GM23338 (cell line): ENCODE measurements around the gene GPSM1. TPM values are rescaled to one million over a fixed set of nuclear protein-coding genes. Genes with fewer than 3 reads are reported as not detected.

Source experiments
- ATAC-seq: fragments of 200-7000 bp; cut with Tn5 transposase; 3 replicates; pipeline ENCODE4 v1.9.1; 2020
- DNase-seq: peaks from one replicate; pipeline ENCODE4 v3.0.0-alpha.2; 2015; ENCODE audit warnings: low spot score
- H2AFZ ChIP-seq: fragments of 200-600 bp; sonication (generic); 2 replicates; pipeline ENCODE4 v1.8.0; 2016; ENCODE audit warnings: antibody characterized with exemption, mild to moderate bottlenecking, moderate library complexity
- H3F3A ChIP-seq: fragments of 200-600 bp; sonication (generic); replicated peaks from 2 replicates; pipeline ENCODE4 v1.8.0; 2017; ENCODE audit warnings: antibody characterized with exemption, mixed run types, low read depth
- H3K27ac ChIP-seq: fragments of 200-600 bp; sonication (generic); 2 replicates; pipeline ENCODE4 v1.6.1; 2016; ENCODE audit warnings: low read depth
- H3K27me3 ChIP-seq: fragments of 200-600 bp; sonication (generic); 2 replicates; pipeline ENCODE4 v1.8.0; 2016; ENCODE audit warnings: mild to moderate bottlenecking, mixed run types, moderate library complexity; ENCODE audit not compliant: insufficient read depth
- H3K36me3 ChIP-seq: fragments of 200-600 bp; sonication (generic); 2 replicates; pipeline ENCODE4 v1.8.0; 2016; ENCODE audit warnings: mild to moderate bottlenecking; ENCODE audit not compliant: insufficient read depth
- H3K4me1 ChIP-seq: fragments of 200-600 bp; sonication (generic); 2 replicates; pipeline ENCODE4 v1.8.0; 2016; ENCODE audit warnings: mild to moderate bottlenecking, moderate library complexity; ENCODE audit not compliant: insufficient read depth
- H3K4me2 ChIP-seq: fragments of 200-600 bp; sonication (generic); 2 replicates; pipeline ENCODE4 v1.7.1; 2017; ENCODE audit warnings: mixed run types
- H3K4me3 ChIP-seq: fragments of 200-600 bp; sonication (generic); 2 replicates; pipeline ENCODE4 v1.6.1; 2016; ENCODE audit warnings: mixed run types
- H3K79me2 ChIP-seq: fragments of 200-600 bp; sonication (generic); replicated peaks from 2 replicates; pipeline ENCODE4 v1.8.0; 2017; ENCODE audit warnings: mild to moderate bottlenecking; ENCODE audit not compliant: insufficient read depth
- H3K9me2 ChIP-seq: fragments of 200-600 bp; sonication (generic); 2 replicates; pipeline ENCODE4 v1.8.0; 2017; ENCODE audit not compliant: insufficient read depth
- H4K20me1 ChIP-seq: fragments of 200-600 bp; sonication (generic); replicated peaks from 2 replicates; pipeline ENCODE4 v1.8.0; 2017; ENCODE audit warnings: mild to moderate bottlenecking; ENCODE audit not compliant: insufficient read depth
- H3K27ac Mint-ChIP-seq: 2 replicates; pipeline ENCODE4 v1.8.0; 2020; ENCODE audit warnings: inconsistent platforms, mild to moderate bottlenecking, moderate library complexity, mixed read lengths
- H3K27me3 Mint-ChIP-seq: 3 replicates; pipeline ENCODE4 v1.8.0; 2022; ENCODE audit warnings: low read depth, mild to moderate bottlenecking, moderate library complexity, mixed read lengths, inconsistent platforms; ENCODE audit not compliant: insufficient read depth, poor library complexity
- H3K36me3 Mint-ChIP-seq: 3 replicates; pipeline ENCODE4 v1.8.0; 2021; ENCODE audit warnings: low read depth, mild to moderate bottlenecking, inconsistent platforms, moderate library complexity, mixed read lengths
- H3K4me1 Mint-ChIP-seq: 3 replicates; pipeline ENCODE4 v1.8.0; 2020; ENCODE audit warnings: mild to moderate bottlenecking, inconsistent platforms, mixed read lengths
- H3K4me3 Mint-ChIP-seq: 3 replicates; pipeline ENCODE4 v1.8.0; 2021; ENCODE audit warnings: moderate library complexity, mild to moderate bottlenecking, inconsistent platforms, mixed read lengths
- H3K9me3 Mint-ChIP-seq: 3 replicates; pipeline ENCODE4 v1.8.0; 2020; ENCODE audit warnings: moderate library complexity, mild to moderate bottlenecking, inconsistent platforms, mixed read lengths
- CREB1 ChIP-seq: fragments of 250-450 bp; sonication (Bioruptor Pico); IDR thresholded peaks from 2 replicates; pipeline ENCODE4 v1.5.0; 2020; ENCODE audit warnings: low read depth, mild to moderate bottlenecking, moderate library complexity
- CTCF ChIP-seq, 2 experiments: fragments of 200-600 bp in 1 of 2; sonication (generic) in 1 of 2; conservative IDR thresholded peaks; 2 replicates each; pipeline versions ENCODE4 v1.5.1 to v1.6.1; 2016 to 2017; ENCODE audit warnings: antibody characterized with exemption in 2 of 2, low read depth in 2 of 2, mild to moderate bottlenecking in 2 of 2, moderate library complexity in 1 of 2
- EZH2phosphoT487 ChIP-seq: fragments of 200-600 bp; sonication (generic); IDR thresholded peaks from one replicate; pipeline ENCODE4 v1.8.1; 2018; ENCODE audit warnings: antibody characterized with exemption; ENCODE audit not compliant: unreplicated experiment
- JUNB ChIP-seq: IDR thresholded peaks from one replicate; pipeline ENCODE4 v1.6.1; 2016; ENCODE audit warnings: antibody characterized with exemption; ENCODE audit not compliant: unreplicated experiment
- NANOG ChIP-seq: IDR thresholded peaks from 2 replicates; pipeline ENCODE4 v1.6.1; 2016; ENCODE audit warnings: antibody characterized with exemption, borderline replicate concordance
- POLR2AphosphoS5 ChIP-seq: IDR thresholded peaks from 2 replicates; pipeline ENCODE4 v1.6.1; 2016; ENCODE audit warnings: antibody characterized with exemption, low read depth
- REST ChIP-seq: IDR thresholded peaks from one replicate; pipeline ENCODE4 v1.6.1; 2018; ENCODE audit warnings: antibody characterized with exemption; ENCODE audit not compliant: unreplicated experiment
- STAT1 ChIP-seq: IDR thresholded peaks from one replicate; pipeline ENCODE4 v1.6.1; 2016; ENCODE audit warnings: antibody characterized with exemption; ENCODE audit not compliant: unreplicated experiment
- ZNF114 ChIP-seq: fragments of 250-450 bp; sonication (Bioruptor Pico); IDR thresholded peaks from 2 replicates; pipeline ENCODE4 v1.5.0; 2020; ENCODE audit warnings: mild to moderate bottlenecking, moderate library complexity
- ZNF331 ChIP-seq: fragments of 250-450 bp; sonication (Bioruptor Pico); IDR thresholded peaks from 2 replicates; pipeline ENCODE4 v1.5.0; 2020; ENCODE audit warnings: low read depth, mild to moderate bottlenecking, moderate library complexity
- ZNF462 ChIP-seq: fragments of 250-450 bp; sonication (Bioruptor Pico); IDR thresholded peaks from 2 replicates; pipeline ENCODE4 v1.5.0; 2020; ENCODE audit warnings: mild to moderate bottlenecking, moderate library complexity
- polyA plus RNA-seq: library from polyadenylated mRNA; unstranded; fragments of >200 nt; fragmentation: Nextera tagmentation; extraction: Ambion mirVana; gene quantifications from 2 replicates; pipeline ENCODE4 v1.2.1, GENCODE V29; 2016
- total RNA-seq: library from RNA; depleted of rRNA; stranded (reverse); fragments of >200 nt; shearing (Covaris generic); gene quantifications from 2 replicates; pipeline ENCODE4 v1.2.3, GENCODE V29; 2014

Gene GPSM1
- total and polyA plus RNA-seq, 2 experiments from 2014 or later, result 4.8 to 23.2 TPM

GRCh38 chr9:136323371-136323789 lies 4.0 kb upstream of the GPSM1 start:
- DNase-seq (no peak), ATAC-seq (no peak)
- no peaks in the 10 kb centered on the region for H3K79me2 ChIP-seq
- Mint-ChIP-seq H3K27ac (no peak overlapping the region), H3K4me1 (peaks cover 4% of the 10 kb centered on the region; the same call in 1 of the 3 replicates), H3K9me3 (no peaks in the 10 kb centered on the region), H3K27me3 (peaks cover 7% of the 10 kb centered on the region), H3K4me3 (no peak overlapping the region), H3K36me3 (no peaks in the 10 kb centered on the region)
- no peaks in the 10 kb centered on the region for H3K9me2 ChIP-seq
- no peak overlapping the region for H3K4me2 ChIP-seq
- H3K36me3 ChIP-seq, result no peaks in the 10 kb centered on the region
- no peak overlapping the region for H2AFZ ChIP-seq
- H3K27me3 ChIP-seq, result no peaks in the 10 kb centered on the region
- no peak overlapping the region for H3K4me3 ChIP-seq
- TF ChIP-seq JUNB, result no peak
- TF ChIP-seq STAT1, result no peak
- no peak for TF ChIP-seq NANOG
- TF ChIP-seq ZNF114 (CRISPR knock-in tag), result no peak
- no peak for TF ChIP-seq ZNF462 (CRISPR knock-in tag)
- TF ChIP-seq CTCF (conservative IDR thresholded peaks at IDR 0.05; ENCODE audit: low read depth in 2 of 2), result no peak
- no peak for TF ChIP-seq POLR2AphosphoS5
- no peak for TF ChIP-seq ZNF331 (CRISPR knock-in tag)
- TF ChIP-seq REST, result no peak
- no peak for TF ChIP-seq EZH2phosphoT487
- no peak for TF ChIP-seq CREB1 (CRISPR knock-in tag)
- peaks cover 11% of the 10 kb centered on the region for H3K4me1 ChIP-seq
- 0 out of 2 replicates have a peak, but pooled peaks cover 3% of the 10 kb centered on the region for H3F3A ChIP-seq
- no peaks in the 10 kb centered on the region for H4K20me1 ChIP-seq
- no peak overlapping the region for H3K27ac ChIP-seq
